Activated T-helper 17 cell treated with anti-CD3 and anti-CD28 coated beads, Interleukin-2, amount 50 U/mL, for 72 hours (primary cell): ENCODE measurements around the gene RIT1. TPM values are rescaled to one million over a fixed set of nuclear protein-coding genes. Genes with fewer than 3 reads are reported as not detected.

Experiments
- ATAC-seq: fragments of 150-1000 bp; cut with Tn5 transposase; replicated peaks from 2 replicates; pipeline ENCODE4 v1.10.0; 2021; ENCODE audit warnings: mild to moderate bottlenecking, moderate library complexity
- H3K27ac Mint-ChIP-seq: one replicate; pipeline ENCODE4 v1.8.0; 2022; ENCODE audit warnings: mixed read lengths
- H3K27me3 Mint-ChIP-seq: one replicate; pipeline ENCODE4 v1.8.0; 2022; ENCODE audit warnings: mixed read lengths
- H3K36me3 Mint-ChIP-seq: one replicate; pipeline ENCODE4 v1.8.0; 2022; ENCODE audit warnings: low read depth, mild to moderate bottlenecking, mixed read lengths
- H3K4me1 Mint-ChIP-seq: one replicate; pipeline ENCODE4 v1.8.0; 2022; ENCODE audit warnings: mixed read lengths
- H3K4me3 Mint-ChIP-seq: one replicate; pipeline ENCODE4 v1.8.0; 2022; ENCODE audit warnings: mild to moderate bottlenecking, mixed read lengths
- H3K9me3 Mint-ChIP-seq: one replicate; pipeline ENCODE4 v1.8.0; 2022; ENCODE audit warnings: mixed read lengths
- total RNA-seq, 2 donors: library from RNA; stranded (reverse); gene quantifications; one replicate each; pipeline ENCODE4 v1.2.3, GENCODE V29; 2022

Gene RIT1
- total RNA-seq, result 10 to 100 TPM; 28.1 to 79.8 TPM

GRCh38 chr1:155911156-155912055, at the start of gene RIT1:
TSS of gene RIT1 (minus strand) at chr1:155911349. CDS start at chr1:155910761, 588 bp downstream.
- peak; percentile 86 for ATAC-seq
- Mint-ChIP-seq H3K36me3 (no peaks in the 10 kb centered on the region), H3K4me1 (peaks cover 20% of the 10 kb centered on the region), H3K27me3 (no peaks in the 10 kb centered on the region), H3K4me3 (peak within 1 kb of the TSS; percentile 98), H3K9me3 (no peaks in the 10 kb centered on the region), H3K27ac (peak within 1 kb of the TSS; percentile 97)

GRCh38 chr1:155960081-155960745, 49.1 kb upstream of the RIT1 start:
- peaks cover 92% of the 10 kb centered on the region for H3K36me3 Mint-ChIP-seq
- no peaks in the 10 kb centered on the region for H3K9me3 Mint-ChIP-seq
- H3K27ac Mint-ChIP-seq, result peak overlapping the region; percentile 72
- peaks cover 4% of the 10 kb centered on the region for H3K4me1 Mint-ChIP-seq
- no peaks in the 10 kb centered on the region for H3K27me3 Mint-ChIP-seq
- no peak for ATAC-seq
- no peak overlapping the region for H3K4me3 Mint-ChIP-seq

- H3K9me3 Mint-ChIP-seq, result no peaks in the 10 kb centered on the region
- peaks cover 4% of the 10 kb centered on the region for H3K4me1 Mint-ChIP-seq
- peaks cover 99% of the 10 kb centered on the region for H3K36me3 Mint-ChIP-seq
- no peaks in the 10 kb centered on the region for H3K27me3 Mint-ChIP-seq
- H3K4me3 Mint-ChIP-seq, result no peak overlapping the region
- ATAC-seq, result no peak
- peak overlapping the region; percentile 33 for H3K27ac Mint-ChIP-seq
Measured at GRCh38 chr1:155957411-155957915, 46.3 kb upstream of the RIT1 start.

GRCh38 chr1:155954645-155955044, 43.5 kb upstream of the RIT1 start:
- peaks cover 99% of the 10 kb centered on the region for H3K36me3 Mint-ChIP-seq
- H3K27ac Mint-ChIP-seq, result peak overlapping the region; percentile 54
- no peaks in the 10 kb centered on the region for H3K27me3 Mint-ChIP-seq
- no peaks in the 10 kb centered on the region for H3K4me1 Mint-ChIP-seq
- H3K9me3 Mint-ChIP-seq, result no peaks in the 10 kb centered on the region
- H3K4me3 Mint-ChIP-seq, result no peak overlapping the region
- no peak for ATAC-seq

GRCh38 chr1:155952505-155952890, 41.3 kb upstream of the RIT1 start:
- H3K4me3 Mint-ChIP-seq, result no peak overlapping the region
- no peaks in the 10 kb centered on the region for H3K9me3 Mint-ChIP-seq
- H3K36me3 Mint-ChIP-seq, result peaks cover 99% of the 10 kb centered on the region
- H3K27ac Mint-ChIP-seq, result no peak overlapping the region
- no peaks in the 10 kb centered on the region for H3K4me1 Mint-ChIP-seq
- no peak for ATAC-seq
- H3K27me3 Mint-ChIP-seq, result no peaks in the 10 kb centered on the region

- Mint-ChIP-seq H3K27me3 (no peaks in the 10 kb centered on the region), H3K27ac (peak overlapping the region; percentile 22), H3K9me3 (no peaks in the 10 kb centered on the region), H3K4me1 (peaks cover 3% of the 10 kb centered on the region), H3K36me3 (peaks cover 99% of the 10 kb centered on the region), H3K4me3 (no peak overlapping the region)
- ATAC-seq, result no peak
Measured at GRCh38 chr1:155951753-155952504, 40.8 kb upstream of the RIT1 start.

GRCh38 chr1:155950829-155951228, 39.7 kb upstream of the RIT1 start:
- H3K4me3 Mint-ChIP-seq, result no peak overlapping the region
- ATAC-seq, result no peak
- H3K9me3 Mint-ChIP-seq, result no peaks in the 10 kb centered on the region
- H3K27me3 Mint-ChIP-seq, result no peaks in the 10 kb centered on the region
- H3K27ac Mint-ChIP-seq, result no peak overlapping the region
- peaks cover 13% of the 10 kb centered on the region for H3K4me1 Mint-ChIP-seq
- peaks cover 99% of the 10 kb centered on the region for H3K36me3 Mint-ChIP-seq

- peak overlapping the region; percentile 12 for H3K27ac Mint-ChIP-seq
- peaks cover 18% of the 10 kb centered on the region for H3K4me1 Mint-ChIP-seq
- H3K27me3 Mint-ChIP-seq, result no peaks in the 10 kb centered on the region
- H3K9me3 Mint-ChIP-seq, result no peaks in the 10 kb centered on the region
- ATAC-seq, result no peak
- no peak overlapping the region for H3K4me3 Mint-ChIP-seq
- peaks cover 75% of the 10 kb centered on the region for H3K36me3 Mint-ChIP-seq
Measured at GRCh38 chr1:155947741-155948140, 36.6 kb upstream of the RIT1 start.

GRCh38 chr1:155947292-155947691, 36.1 kb upstream of the RIT1 start:
- H3K36me3 Mint-ChIP-seq, result peaks cover 71% of the 10 kb centered on the region
- H3K27ac Mint-ChIP-seq, result peak overlapping the region; percentile 86
- peaks cover 18% of the 10 kb centered on the region for H3K4me1 Mint-ChIP-seq
- no peak for ATAC-seq
- H3K9me3 Mint-ChIP-seq, result no peaks in the 10 kb centered on the region
- H3K4me3 Mint-ChIP-seq, result peak overlapping the region; percentile 69
- no peaks in the 10 kb centered on the region for H3K27me3 Mint-ChIP-seq

GRCh38 chr1:155946633-155947219, 35.6 kb upstream of the RIT1 start:
- peaks cover 65% of the 10 kb centered on the region for H3K36me3 Mint-ChIP-seq
- peak; percentile 22 for ATAC-seq
- H3K4me1 Mint-ChIP-seq, result peaks cover 19% of the 10 kb centered on the region
- H3K9me3 Mint-ChIP-seq, result no peaks in the 10 kb centered on the region
- no peaks in the 10 kb centered on the region for H3K27me3 Mint-ChIP-seq
- H3K27ac Mint-ChIP-seq, result peak overlapping the region; percentile 86
- peak overlapping the region; percentile 69 for H3K4me3 Mint-ChIP-seq

- H3K27ac Mint-ChIP-seq, result peak overlapping the region; percentile 86
Measured at GRCh38 chr1:155944444-155944799, 33.3 kb upstream of the RIT1 start.

GRCh38 chr1:155942578-155943141, 31.5 kb upstream of the RIT1 start:
- H3K4me3 Mint-ChIP-seq, result peak overlapping the region; percentile 27
- no peaks in the 10 kb centered on the region for H3K9me3 Mint-ChIP-seq

More at GRCh38 chr1:155944444-155944799, 33.3 kb upstream of the RIT1 start:
- no peaks in the 10 kb centered on the region for H3K27me3 Mint-ChIP-seq
- H3K4me3 Mint-ChIP-seq, result peak overlapping the region; percentile 40
- H3K36me3 Mint-ChIP-seq, result peaks cover 42% of the 10 kb centered on the region
- no peak for ATAC-seq
- H3K4me1 Mint-ChIP-seq, result peaks cover 38% of the 10 kb centered on the region
- no peaks in the 10 kb centered on the region for H3K9me3 Mint-ChIP-seq

GRCh38 chr1:155941845-155942531, 30.8 kb upstream of the RIT1 start:
- H3K4me3 Mint-ChIP-seq, result peak overlapping the region; percentile 27
- H3K4me1 Mint-ChIP-seq, result peaks cover 41% of the 10 kb centered on the region
- peaks cover 18% of the 10 kb centered on the region for H3K36me3 Mint-ChIP-seq
- H3K9me3 Mint-ChIP-seq, result no peaks in the 10 kb centered on the region
- H3K27ac Mint-ChIP-seq, result peak overlapping the region; percentile 83
- no peak for ATAC-seq
- no peaks in the 10 kb centered on the region for H3K27me3 Mint-ChIP-seq

More at GRCh38 chr1:155942578-155943141, 31.5 kb upstream of the RIT1 start:
- H3K36me3 Mint-ChIP-seq, result peaks cover 25% of the 10 kb centered on the region
- ATAC-seq, result no peak
- peaks cover 44% of the 10 kb centered on the region for H3K4me1 Mint-ChIP-seq
- H3K27me3 Mint-ChIP-seq, result no peaks in the 10 kb centered on the region
- peak overlapping the region; percentile 89 for H3K27ac Mint-ChIP-seq
